Activated T-cell treated with anti-CD3 and anti-CD28 coated beads for 4 hours (primary cell): ENCODE data around the gene ANKRD12.
"Not testable (repeated sequence)": the region's sequence is repeated elsewhere in the genome, so short reads cannot be mapped to it uniquely, and the experiment has no call there.

Experiments used
- DNase-seq: peaks from one replicate; pipeline ENCODE4 v3.0.0-alpha.2; 2020

ANKRD12 gene

GRCh38 chr18:9136315-9137155, at the start of gene ANKRD12:
Gene ANKRD12, plus strand, starts transcription at chr18:9136781. Its CDS starts 45,652 bp downstream, at chr18:9182433.
- peak; percentile 93 for DNase-seq

GRCh38 chr18:9087144-9087543, 49.4 kb upstream of the ANKRD12 start:
- DNase-seq, result no peak

- no peak for DNase-seq
These were observed 48.3 kb upstream of the ANKRD12 start for GRCh38 chr18:9088252-9088651.

GRCh38 chr18:9088727-9089126, 47.9 kb upstream of the ANKRD12 start:
- not testable (repeated sequence) for DNase-seq

DNA sequence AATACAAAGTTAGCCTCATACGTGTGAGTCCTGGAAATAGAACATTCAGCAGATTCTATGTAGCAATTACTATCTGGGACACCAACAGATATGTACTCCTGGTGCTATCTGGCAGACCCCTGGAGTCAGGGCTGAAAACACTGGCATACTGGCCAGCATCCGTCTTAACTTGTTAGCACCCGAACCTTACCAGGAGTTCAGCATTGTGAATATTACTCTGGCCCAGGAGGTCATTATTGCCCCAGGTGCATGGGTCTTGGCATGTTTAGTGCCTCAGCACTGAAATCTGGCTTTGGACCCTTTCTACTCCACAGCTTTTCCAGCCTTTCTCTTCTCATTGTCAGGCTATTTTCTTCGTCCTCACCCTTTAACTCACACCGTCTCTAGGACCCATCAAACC, 46.0 kb upstream of the ANKRD12 start:
- no peak for DNase-seq

DNA sequence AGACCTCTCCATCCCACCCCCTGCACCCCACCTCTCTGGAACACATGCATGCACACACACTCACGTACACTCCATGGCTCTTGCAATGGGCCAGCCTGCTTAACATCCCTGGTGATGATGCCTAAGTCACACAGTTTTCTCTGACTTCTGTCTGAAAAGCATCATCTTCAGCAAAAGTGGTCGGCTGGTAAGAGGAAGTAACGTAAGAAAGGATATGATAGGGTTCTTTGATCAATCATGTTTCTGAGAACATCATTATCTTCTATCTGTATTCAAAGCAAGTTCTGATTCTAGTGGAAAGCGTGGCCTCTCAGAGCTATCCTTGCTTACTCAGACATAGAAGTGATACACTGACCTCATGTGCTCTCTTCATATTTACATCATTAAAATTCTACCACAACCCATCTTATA, 45.5 kb upstream of the ANKRD12 start:
- no peak for DNase-seq

DNA sequence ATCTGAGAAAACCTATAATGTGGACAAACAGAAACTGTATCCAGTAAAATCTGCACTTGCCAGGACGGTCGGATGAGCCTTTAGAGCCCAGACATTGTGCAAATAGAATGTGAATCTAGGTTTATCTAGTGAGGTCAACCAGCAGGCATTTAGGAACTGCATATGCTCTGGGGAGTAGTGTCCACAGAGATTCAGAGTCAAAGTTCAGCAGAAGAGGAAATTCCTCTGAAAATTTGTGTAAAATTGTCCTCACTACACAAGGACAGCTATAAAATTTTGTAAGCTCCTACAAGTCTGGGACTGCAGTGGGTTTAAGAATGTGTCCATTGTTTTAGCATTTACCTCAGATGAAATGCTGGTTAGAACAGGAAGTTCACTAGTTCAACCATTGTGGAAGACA, 43.9 kb upstream of the ANKRD12 start:
- no peak for DNase-seq

- not testable (repeated sequence) for DNase-seq
These were observed 43.5 kb upstream of the ANKRD12 start for GRCh38 chr18:9093109-9093508.

GRCh38 chr18:9094307-9095226, 42.0 kb upstream of the ANKRD12 start:
- no peak for DNase-seq

DNA sequence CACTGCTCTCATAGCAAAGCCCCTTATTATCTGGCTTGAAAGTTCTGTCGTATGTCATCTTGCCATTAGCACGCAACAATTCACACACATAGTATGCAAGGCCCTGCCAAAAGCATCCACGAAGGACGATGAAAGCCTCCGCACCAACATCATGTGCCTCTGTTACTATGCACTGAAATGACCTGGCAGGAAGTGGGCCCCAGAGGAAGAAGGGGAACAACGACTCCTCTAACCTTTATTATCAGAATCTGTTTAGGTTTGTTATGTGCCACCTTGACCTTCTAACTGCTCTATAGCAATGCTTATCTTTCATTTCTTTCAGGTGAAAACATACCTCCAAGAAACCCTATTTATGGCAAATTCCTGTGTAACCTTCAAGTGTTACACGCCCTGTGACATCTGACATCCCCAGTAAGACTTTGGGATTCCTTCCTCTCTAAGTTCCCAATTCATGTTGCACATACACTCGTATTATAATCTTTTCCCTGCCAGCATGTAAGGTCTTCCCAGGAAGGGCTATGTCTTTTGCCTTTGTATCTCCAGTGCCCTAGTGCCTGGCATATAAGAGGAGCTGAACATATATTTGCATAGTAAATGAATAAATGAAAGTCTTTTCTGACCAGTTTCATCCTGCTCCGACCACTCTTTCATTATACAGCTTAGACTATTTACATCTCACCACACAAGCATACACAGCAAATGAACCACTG, 41.1 kb upstream of the ANKRD12 start:
- DNase-seq, result no peak

- no peak for DNase-seq
These were observed 40.6 kb upstream of the ANKRD12 start for GRCh38 chr18:9096007-9096371.

- no peak for DNase-seq
These were observed 39.9 kb upstream of the ANKRD12 start for GRCh38 chr18:9096685-9097084.

GRCh38 chr18:9097349-9097748, 39.2 kb upstream of the ANKRD12 start:
- DNase-seq, result no peak

DNA sequence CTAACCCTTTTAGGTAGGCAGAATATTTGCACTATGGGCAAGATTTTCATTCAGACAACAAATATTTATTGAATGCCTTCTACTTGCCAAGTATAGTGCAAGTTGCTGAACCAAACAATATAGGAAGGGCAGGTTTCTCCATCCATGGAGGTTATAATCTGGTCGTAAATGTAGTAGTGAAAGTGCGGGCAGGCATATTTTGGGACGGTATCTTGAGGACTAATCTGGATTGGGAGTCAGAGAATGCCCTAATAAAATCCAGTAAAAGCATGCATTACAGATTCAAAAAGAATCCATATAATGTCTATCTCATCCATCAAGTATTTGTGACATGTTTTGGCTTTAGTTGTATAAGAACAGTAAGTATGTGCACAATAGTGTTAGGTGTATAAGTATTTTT, 35.8 kb upstream of the ANKRD12 start:
- DNase-seq, result no peak

GRCh38 chr18:9101730-9102507, 34.7 kb upstream of the ANKRD12 start:
- no peak for DNase-seq

GRCh38 chr18:9102508-9103375, 33.8 kb upstream of the ANKRD12 start, which contains the start of gene NDUFV2:
Gene NDUFV2, plus strand, starts transcription at chr18:9102699. Its CDS starts 45 bp downstream, at chr18:9102744.
- peak; percentile 97 for DNase-seq

DNA sequence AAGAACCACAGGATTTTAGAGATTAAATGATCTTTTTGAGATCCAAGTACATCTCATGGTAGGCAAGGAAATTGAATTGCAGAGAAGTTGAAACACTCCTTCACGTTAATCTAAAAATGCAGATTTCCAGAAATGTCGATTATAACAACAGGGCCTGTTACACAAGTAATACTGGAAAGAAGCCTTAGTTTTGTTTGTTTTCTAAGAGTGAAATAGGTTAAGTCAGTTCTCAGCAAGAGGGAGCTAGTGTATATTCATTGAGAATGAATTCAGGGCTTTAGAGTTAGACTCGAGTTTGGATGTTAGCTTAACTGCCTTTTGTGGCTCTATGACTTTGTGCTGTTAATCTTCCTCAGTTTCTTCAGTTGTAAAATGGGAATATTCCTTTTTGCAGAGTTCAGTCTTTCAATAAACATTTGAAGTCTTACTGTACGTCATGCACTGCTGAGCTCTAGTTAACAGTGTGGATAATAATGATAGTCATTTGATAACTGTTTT, 33.2 kb upstream of the ANKRD12 start:
- no peak for DNase-seq

- no peak for DNase-seq
These were observed 32.2 kb upstream of the ANKRD12 start for GRCh38 chr18:9104244-9104901.

DNA sequence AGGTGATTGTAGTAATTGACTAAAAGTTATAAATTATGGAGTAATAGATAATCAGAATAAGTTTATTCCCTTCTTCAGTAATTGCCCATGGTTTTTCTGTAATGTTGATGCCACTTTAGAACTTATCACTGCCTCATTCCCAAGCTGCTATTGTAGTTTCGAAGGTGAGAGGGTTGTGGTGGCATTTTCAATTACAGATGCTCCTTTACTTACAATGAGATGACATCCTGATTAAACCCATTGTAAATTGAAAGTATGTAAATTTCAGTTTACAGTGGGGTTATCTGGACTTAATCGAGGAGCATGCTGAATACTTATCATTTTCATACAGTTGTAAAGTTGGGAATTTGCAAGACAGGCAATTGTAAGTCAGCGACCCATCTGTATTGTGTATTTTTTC, 31.2 kb upstream of the ANKRD12 start:
- DNase-seq, result no peak

- no peak for DNase-seq
These were observed 30.5 kb upstream of the ANKRD12 start for GRCh38 chr18:9106094-9106493.
